Neural progenitor cell (in vitro differentiated cells): ENCODE measurements around the gene FOXJ3.

Experiments used
- EZH2phosphoT487 ChIP-seq: fragments of 200-600 bp; sonication (generic); IDR thresholded peaks from 2 replicates; pipeline ENCODE4 v1.6.1; 2017; ENCODE audit warnings: antibody characterized with exemption
- TF ChIP-seq, protein P1 (sequence below): fragments of 200-600 bp; sonication (generic); IDR thresholded peaks from 2 replicates; pipeline ENCODE4 v1.5.1; 2017; ENCODE audit warnings: antibody characterized with exemption, mild to moderate bottlenecking

DNA sequence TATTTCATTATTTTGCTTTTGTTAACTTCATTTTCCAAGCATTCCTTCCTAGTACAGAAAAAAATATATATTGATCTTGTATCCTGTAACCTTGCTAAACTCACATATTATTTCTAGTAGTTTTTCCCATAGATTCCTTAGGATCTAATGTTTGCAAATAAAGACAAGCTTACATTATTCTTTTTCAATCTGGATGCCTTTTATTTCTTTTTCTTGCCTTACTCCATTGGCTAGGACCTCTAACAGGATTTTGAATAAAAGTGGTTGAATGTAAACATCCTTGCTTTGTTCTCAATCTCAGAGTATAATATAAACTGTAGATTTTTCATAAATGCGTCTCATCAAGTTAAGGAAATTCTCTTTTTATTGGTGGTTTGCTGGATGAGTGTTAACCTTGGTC is 96.0 kb downstream of the FOXJ3 start:
- TF ChIP-seq, protein P1, sequence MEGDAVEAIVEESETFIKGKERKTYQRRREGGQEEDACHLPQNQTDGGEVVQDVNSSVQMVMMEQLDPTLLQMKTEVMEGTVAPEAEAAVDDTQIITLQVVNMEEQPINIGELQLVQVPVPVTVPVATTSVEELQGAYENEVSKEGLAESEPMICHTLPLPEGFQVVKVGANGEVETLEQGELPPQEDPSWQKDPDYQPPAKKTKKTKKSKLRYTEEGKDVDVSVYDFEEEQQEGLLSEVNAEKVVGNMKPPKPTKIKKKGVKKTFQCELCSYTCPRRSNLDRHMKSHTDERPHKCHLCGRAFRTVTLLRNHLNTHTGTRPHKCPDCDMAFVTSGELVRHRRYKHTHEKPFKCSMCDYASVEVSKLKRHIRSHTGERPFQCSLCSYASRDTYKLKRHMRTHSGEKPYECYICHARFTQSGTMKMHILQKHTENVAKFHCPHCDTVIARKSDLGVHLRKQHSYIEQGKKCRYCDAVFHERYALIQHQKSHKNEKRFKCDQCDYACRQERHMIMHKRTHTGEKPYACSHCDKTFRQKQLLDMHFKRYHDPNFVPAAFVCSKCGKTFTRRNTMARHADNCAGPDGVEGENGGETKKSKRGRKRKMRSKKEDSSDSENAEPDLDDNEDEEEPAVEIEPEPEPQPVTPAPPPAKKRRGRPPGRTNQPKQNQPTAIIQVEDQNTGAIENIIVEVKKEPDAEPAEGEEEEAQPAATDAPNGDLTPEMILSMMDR, result no peak
- TF ChIP-seq EZH2phosphoT487, result no peak
